UCSD-AML1 (cell line): ENCODE results near the gene ABCB9.

Experiments used
- DNase-seq: peaks from one replicate; lab custom pipeline; 2025; ENCODE audit not compliant: unreplicated experiment; lab: John Stamatoyannopoulos, UW

The ABCB9 gene

GRCh38 chr12:122884091-122884826 is 82.0 kb downstream of the ABCB9 start:
- no peak for DNase-seq

GRCh38 chr12:122882908-122883558 is 83.2 kb downstream of the ABCB9 start:
- no peak for DNase-seq

GRCh38 chr12:122880668-122881067 is 85.6 kb downstream of the ABCB9 start:
- DNase-seq = peak; percentile 45

GRCh38 chr12:122880155-122880667 is 86.1 kb downstream of the ABCB9 start:
- no peak for DNase-seq
